Panc1 (cell line): Measurements from ENCODE around the gene FRMD7.

ENCODE experiments used
- CTCF ChIP-seq: fragments of 450-650 bp; IDR thresholded peaks from 2 replicates; pipeline ENCODE4 v1.5.1; 2017; ENCODE audit warnings: mild to moderate bottlenecking
- POLR2AphosphoS5 ChIP-seq: IDR thresholded peaks from 2 replicates; pipeline ENCODE4 v1.6.1; 2012; ENCODE audit warnings: mild to moderate bottlenecking, low read depth, low read length, moderate library complexity
- REST ChIP-seq, 2 experiments: IDR thresholded peaks; 2 replicates each; pipeline ENCODE4 v1.6.1; 2011 to 2012; ENCODE audit warnings: low read depth in 2 of 2, control low read depth in 1 of 2, low read length in 1 of 2, mild to moderate bottlenecking in 1 of 2, moderate library complexity in 1 of 2; ENCODE audit not compliant: insufficient read depth in 1 of 2
- TCF7L2 ChIP-seq: IDR thresholded peaks from 2 replicates; pipeline ENCODE4 v1.6.1; 2011; ENCODE audit warnings: mild to moderate bottlenecking, low read depth, low read length, inconsistent platforms

GRCh38 chrX:132031867-132032266 lies 96.0 kb downstream of the FRMD7 start:
- no peak for TF ChIP-seq CTCF
- TF ChIP-seq REST (IDR thresholded peaks at IDR 0.05; ENCODE audit: insufficient read depth in 1 of 2, low read depth in 2 of 2, low read length in 1 of 2) = no peak
- TF ChIP-seq POLR2AphosphoS5 = no peak
- TF ChIP-seq TCF7L2 = no peak
